Tibial nerve (tissue), 4 donors: Measurements from ENCODE around the gene ASTE1. TPM values are rescaled to one million over a fixed set of nuclear protein-coding genes. Genes with fewer than 3 reads are reported as not detected.

Source experiments
- DNase-seq, 2 donors: peaks; one replicate each; pipeline ENCODE4 v3.0.0-alpha.2; 2019; ENCODE audit warnings: low spot score in 2 of 2
- H3K27ac ChIP-seq, 4 donors: fragments of 200-600 bp; sonication (generic) in 3 of 4; one replicate each; pipeline ENCODE4 v1.5.1; 2017 to 2019; ENCODE audit warnings: mild to moderate bottlenecking in 1 of 4
- H3K27me3 ChIP-seq, 2 donors: fragments of 200-600 bp; sonication (generic) in 1 of 2; one replicate each; pipeline versions ENCODE4 v1.5.1 to v1.6.0; 2017 to 2019
- H3K36me3 ChIP-seq, 3 donors: fragments of 200-600 bp; sonication (generic); one replicate each; pipeline ENCODE4 v1.5.1; 2018 to 2019
- H3K4me1 ChIP-seq, 4 donors: fragments of 200-600 bp; sonication (generic) in 3 of 4; one replicate each; pipeline ENCODE4 v1.5.1; 2017 to 2019
- H3K4me3 ChIP-seq, 4 donors: fragments of 200-600 bp; sonication (generic) in 3 of 4; one replicate each; pipeline ENCODE4 v1.5.1; 2017 to 2019; ENCODE audit warnings: mild to moderate bottlenecking in 1 of 4, moderate library complexity in 1 of 4
- H3K9me3 ChIP-seq, 4 donors: fragments of 200-600 bp; sonication (generic) in 3 of 4; one replicate each; pipeline ENCODE4 v1.5.1; 2017 to 2019
- EP300 ChIP-seq, 2 donors: sonication (generic); formaldehyde crosslinking; IDR thresholded peaks; one replicate each; pipeline ENCODE4 v1.6.1; 2017; ENCODE audit warnings: antibody characterized with exemption in 2 of 2, mild to moderate bottlenecking in 1 of 2
- POLR2A ChIP-seq, 2 donors: fragments of 450-650 bp; IDR thresholded peaks; one replicate each; pipeline ENCODE4 v1.6.1; 2017; ENCODE audit warnings: antibody characterized with exemption in 2 of 2, mild to moderate bottlenecking in 2 of 2, moderate library complexity in 2 of 2
- WGBS, 2 donors: methylation state at CpG; one replicate each; pipeline ENCODE4 v1.1.5; 2018; 5-methylcytosine and 5-hydroxymethylcytosine counted together
- total RNA-seq, 4 donors: library from RNA; depleted of rRNA; stranded (reverse); fragments of >200 nt; gene quantifications; one replicate each; pipeline ENCODE4 v1.1.0, GENCODE V29; 2016
- TF ChIP-seq, protein P1 (sequence below), 5 experiments: fragments of 200-600 bp in 3 of 5; fragments of 450-650 bp in 2 of 5; sonication (generic) in 3 of 5; IDR thresholded peaks; one replicate each; pipeline ENCODE4 v1.5.1; 2016 to 2019; ENCODE audit warnings: antibody characterized with exemption in 5 of 5, mild to moderate bottlenecking in 3 of 5, moderate library complexity in 2 of 5

The ASTE1 gene
- total RNA-seq, 4 donors from 2014 or later = 5.2 to 8.1 (median 6.3) TPM

DNA sequence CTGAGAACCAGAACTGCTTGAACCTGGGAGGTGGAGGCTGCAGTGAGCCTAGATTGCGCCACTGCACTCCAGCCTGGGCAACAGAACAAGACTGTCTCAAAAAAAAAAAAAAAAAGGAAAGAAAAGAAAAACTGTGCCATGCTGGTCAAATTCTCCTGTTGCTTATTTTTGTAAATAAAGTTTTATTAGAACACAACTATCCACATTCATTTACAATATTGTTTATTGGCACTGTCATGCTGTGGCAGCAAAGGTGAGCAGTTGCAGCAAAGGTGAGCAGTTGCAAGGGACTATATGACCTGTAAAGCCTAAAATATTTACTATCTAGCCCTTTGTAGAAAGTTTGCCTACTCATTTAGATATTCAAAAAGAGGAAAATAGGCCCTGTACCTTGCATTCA lies 18.3 kb downstream of the ASTE1 start:
- H3K4me3 ChIP-seq = no peak overlapping the region
- no peaks in the 10 kb centered on the region for H3K27me3 ChIP-seq
- no peaks in the 10 kb centered on the region for H3K9me3 ChIP-seq
- 97 to 100% methylated on average over 1 of the region's 1 CpG for whole genome bisulfite sequencing, 2 donors
- no peak overlapping the region for H3K27ac ChIP-seq
- peaks cover 0 to 5% (median 0%) of the 10 kb centered on the region in 4 donors for H3K4me1 ChIP-seq
- peaks cover 0 to 72% (median 0%) of the 10 kb centered on the region in 3 donors for H3K36me3 ChIP-seq
- TF ChIP-seq, protein P1, sequence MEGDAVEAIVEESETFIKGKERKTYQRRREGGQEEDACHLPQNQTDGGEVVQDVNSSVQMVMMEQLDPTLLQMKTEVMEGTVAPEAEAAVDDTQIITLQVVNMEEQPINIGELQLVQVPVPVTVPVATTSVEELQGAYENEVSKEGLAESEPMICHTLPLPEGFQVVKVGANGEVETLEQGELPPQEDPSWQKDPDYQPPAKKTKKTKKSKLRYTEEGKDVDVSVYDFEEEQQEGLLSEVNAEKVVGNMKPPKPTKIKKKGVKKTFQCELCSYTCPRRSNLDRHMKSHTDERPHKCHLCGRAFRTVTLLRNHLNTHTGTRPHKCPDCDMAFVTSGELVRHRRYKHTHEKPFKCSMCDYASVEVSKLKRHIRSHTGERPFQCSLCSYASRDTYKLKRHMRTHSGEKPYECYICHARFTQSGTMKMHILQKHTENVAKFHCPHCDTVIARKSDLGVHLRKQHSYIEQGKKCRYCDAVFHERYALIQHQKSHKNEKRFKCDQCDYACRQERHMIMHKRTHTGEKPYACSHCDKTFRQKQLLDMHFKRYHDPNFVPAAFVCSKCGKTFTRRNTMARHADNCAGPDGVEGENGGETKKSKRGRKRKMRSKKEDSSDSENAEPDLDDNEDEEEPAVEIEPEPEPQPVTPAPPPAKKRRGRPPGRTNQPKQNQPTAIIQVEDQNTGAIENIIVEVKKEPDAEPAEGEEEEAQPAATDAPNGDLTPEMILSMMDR (IDR thresholded peaks at IDR 0.05) = no peak
- TF ChIP-seq EP300 (IDR thresholded peaks at IDR 0.05) (no peak), POLR2A (IDR thresholded peaks at IDR 0.05) (no peak)
- DNase-seq = no peak

DNA sequence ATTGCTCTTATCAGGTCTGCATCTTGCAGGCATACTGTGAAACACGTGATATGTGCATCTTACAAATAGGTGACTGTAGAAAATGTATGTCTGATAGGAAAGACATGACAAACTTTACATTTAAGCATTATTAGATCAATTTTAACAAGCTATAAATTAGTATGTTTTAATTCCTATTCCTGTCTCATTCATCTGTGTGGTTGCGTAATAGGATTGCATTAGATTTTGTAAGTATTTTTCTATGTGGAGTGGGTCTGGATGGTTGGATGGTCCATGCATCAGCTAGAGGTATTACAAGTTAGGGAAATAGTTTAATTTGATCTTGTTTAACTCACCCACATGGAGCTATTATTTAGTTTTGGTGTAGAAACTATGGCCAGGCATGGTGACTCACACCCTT lies 18.8 kb downstream of the ASTE1 start:
- Histone ChIP-seq H3K4me1 (peaks cover 0 to 5% (median 0%) of the 10 kb centered on the region in 4 donors), H3K27ac (no peak overlapping the region), H3K27me3 (no peaks in the 10 kb centered on the region), H3K4me3 (no peak overlapping the region), H3K9me3 (no peaks in the 10 kb centered on the region), H3K36me3 (peaks cover 0 to 71% (median 0%) of the 10 kb centered on the region in 3 donors)
- no peak for DNase-seq
- WGBS, 2 donors = 96 to 97% methylated on average over 2 of the region's 2 CpGs
- no peak for TF ChIP-seq EP300 (IDR thresholded peaks at IDR 0.05)
- TF ChIP-seq, protein P1 (IDR thresholded peaks at IDR 0.05) = no peak
- TF ChIP-seq POLR2A (IDR thresholded peaks at IDR 0.05) = no peak

DNA sequence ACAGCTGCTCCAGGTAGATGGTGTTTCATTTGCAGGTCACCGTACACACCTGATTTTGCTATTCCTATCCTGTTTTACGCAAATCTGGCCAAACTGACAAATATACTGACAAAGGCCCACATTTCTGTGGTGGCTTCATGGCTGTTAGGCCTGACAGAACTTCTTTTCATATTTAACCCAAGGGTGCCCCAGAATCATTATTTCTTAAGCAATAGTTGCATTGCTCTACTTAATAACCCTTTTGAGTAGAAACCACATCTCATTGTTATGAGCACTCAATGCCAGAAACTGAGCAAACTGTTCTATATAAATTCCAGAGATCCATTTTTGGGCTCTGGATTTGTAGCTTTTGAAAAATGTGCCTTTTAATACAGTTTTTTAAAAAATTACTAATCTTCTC lies 19.4 kb downstream of the ASTE1 start:
- WGBS, 2 donors = 81 to 82% methylated on average over 2 of the region's 2 CpGs
- Histone ChIP-seq H3K27ac (no peak overlapping the region), H3K4me1 (peaks cover 0 to 5% (median 0%) of the 10 kb centered on the region in 4 donors), H3K9me3 (no peaks in the 10 kb centered on the region), H3K27me3 (no peaks in the 10 kb centered on the region), H3K4me3 (no peak overlapping the region), H3K36me3 (peaks cover 0 to 67% (median 0%) of the 10 kb centered on the region in 3 donors)
- DNase-seq = no peak
- TF ChIP-seq EP300 (IDR thresholded peaks at IDR 0.05) = no peak

DNA sequence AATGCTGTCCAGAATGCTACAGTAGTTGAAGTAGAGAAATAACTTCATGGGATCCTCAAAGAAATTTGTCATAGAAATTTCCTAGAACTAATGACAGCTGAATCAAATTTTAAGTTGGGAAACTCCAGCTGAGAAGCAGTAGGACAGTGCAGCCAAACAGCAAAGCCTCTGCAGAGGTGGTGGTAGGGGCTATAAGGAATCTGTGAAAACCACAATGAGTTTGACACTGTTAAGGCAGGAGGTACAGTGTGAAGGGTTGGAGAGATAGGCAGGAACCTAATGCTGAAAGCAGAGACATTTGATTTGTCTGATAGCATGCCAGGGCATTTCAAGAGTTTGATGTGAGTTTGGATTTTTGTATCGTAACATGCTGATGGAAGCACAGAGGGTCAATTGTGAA lies 22.0 kb downstream of the ASTE1 start:
- Histone ChIP-seq H3K36me3 (peaks cover 0 to 43% (median 0%) of the 10 kb centered on the region in 3 donors), H3K27me3 (no peaks in the 10 kb centered on the region), H3K27ac (no peak overlapping the region), H3K4me3 (no peak overlapping the region), H3K4me1 (peaks cover 0 to 5% (median 0%) of the 10 kb centered on the region in 4 donors), H3K9me3 (no peaks in the 10 kb centered on the region)
- 76 to 82% methylated on average over 1 of the region's 1 CpG for WGBS, 2 donors
- no peak for DNase-seq
- TF ChIP-seq EP300 (IDR thresholded peaks at IDR 0.05) (no peak), POLR2A (IDR thresholded peaks at IDR 0.05) (no peak)
- TF ChIP-seq, protein P1 (IDR thresholded peaks at IDR 0.05) = no peak

- Histone ChIP-seq H3K4me1 (no peaks in the 10 kb centered on the region), H3K36me3 (peaks cover 0 to 41% (median 0%) of the 10 kb centered on the region in 3 donors), H3K9me3 (no peaks in the 10 kb centered on the region), H3K4me3 (no peak overlapping the region), H3K27me3 (no peaks in the 10 kb centered on the region), H3K27ac (no peak overlapping the region)
- 52 to 65% methylated on average over 1 of the region's 1 CpG for WGBS, 2 donors
- no peak for DNase-seq
- TF ChIP-seq EP300 (IDR thresholded peaks at IDR 0.05) (no peak), POLR2A (IDR thresholded peaks at IDR 0.05) (no peak)
- TF ChIP-seq, protein P1 (IDR thresholded peaks at IDR 0.05) = no peak
Measured at GRCh38 chr3:131001071-131001470, 25.6 kb downstream of the ASTE1 start.

- no peak for DNase-seq
- WGBS, 2 donors = 92% methylated on average over 7 of the region's 7 CpGs
- Histone ChIP-seq H3K27ac (no peak overlapping the region), H3K9me3 (no peaks in the 10 kb centered on the region), H3K4me3 (no peak overlapping the region), H3K4me1 (no peaks in the 10 kb centered on the region), H3K27me3 (no peaks in the 10 kb centered on the region), H3K36me3 (peaks cover 0 to 52% (median 0%) of the 10 kb centered on the region in 3 donors)
- TF ChIP-seq EP300 (IDR thresholded peaks at IDR 0.05) (no peak), POLR2A (IDR thresholded peaks at IDR 0.05) (no peak)
- TF ChIP-seq, protein P1 (IDR thresholded peaks at IDR 0.05) = no peak
Measured at GRCh38 chr3:130997289-130997688, 29.3 kb downstream of the ASTE1 start.
